K562 (cell line): ENCODE measurements around the gene CPHXL2.

ENCODE experiments used
- CBFB ChIP-seq: sonication (generic); formaldehyde crosslinking; IDR thresholded peaks from 2 replicates; pipeline ENCODE4 v1.4.0; 2020; ENCODE audit warnings: mild to moderate bottlenecking, missing genetic modification reagents
- DNMT1 ChIP-seq: fragments of 450-650 bp; IDR thresholded peaks from 2 replicates; pipeline ENCODE4 v1.6.1; 2016; ENCODE audit warnings: antibody characterized with exemption, mild to moderate bottlenecking
- EP300 ChIP-seq: IDR thresholded peaks from 2 replicates; pipeline ENCODE4 v1.6.1; 2012; ENCODE audit warnings: low read length, improper control_type of control experiment
- ETV1 ChIP-seq: fragments of 450-650 bp; conservative IDR thresholded peaks from 2 replicates; pipeline ENCODE4 v1.6.1; 2016; ENCODE audit warnings: missing genetic modification characterization, control low read depth, low read depth, missing compliant biosample characterization
- FOXP1 ChIP-seq: sonication (generic); formaldehyde crosslinking; IDR thresholded peaks from 2 replicates; pipeline ENCODE4 v1.8.0; 2022; ENCODE audit warnings: mild to moderate bottlenecking, missing genetic modification reagents
- RBBP5 ChIP-seq: fragments of 200-600 bp; sonication (generic); IDR thresholded peaks from 2 replicates; pipeline ENCODE4 v1.6.1; 2012; ENCODE audit warnings: borderline replicate concordance, mild to moderate bottlenecking, low read length, control low read depth, inconsistent platforms; ENCODE audit not compliant: insufficient read depth, poor library complexity, severe bottlenecking
- RBM17 ChIP-seq: fragments of 200-400 bp; formaldehyde crosslinking; IDR thresholded peaks from 2 replicates; pipeline ENCODE4 v1.6.1; 2017; ENCODE audit warnings: low read depth, mild to moderate bottlenecking, low read length, borderline replicate concordance
- SREBF2 ChIP-seq: sonication (generic); formaldehyde crosslinking; IDR thresholded peaks from 2 replicates; pipeline ENCODE4 v1.4.0; 2020; ENCODE audit warnings: mild to moderate bottlenecking, missing genetic modification reagents
- TAF1 ChIP-seq: IDR thresholded peaks from 2 replicates; pipeline ENCODE4 v1.6.1; 2011; ENCODE audit warnings: mild to moderate bottlenecking, low read length, moderate library complexity; ENCODE audit not compliant: insufficient read depth, control insufficient read depth, severe bottlenecking; ENCODE audit errors: extremely low read depth
- ZBTB17 ChIP-seq: fragments of 450-650 bp; formaldehyde crosslinking; IDR thresholded peaks from 2 replicates; pipeline ENCODE4 v1.4.0; 2020; ENCODE audit warnings: mild to moderate bottlenecking
- TF ChIP-seq, protein P1 (sequence below): sonication (generic); formaldehyde crosslinking; IDR thresholded peaks from 2 replicates; pipeline ENCODE4 v1.5.0; 2020; ENCODE audit warnings: missing genetic modification reagents
- TF ChIP-seq, protein P2 (sequence below): sonication (generic); formaldehyde crosslinking; IDR thresholded peaks from 2 replicates; pipeline ENCODE4 v1.9.0; 2022; ENCODE audit warnings: mild to moderate bottlenecking, missing genetic modification reagents
- TF ChIP-seq, protein P3 (sequence below), 2 experiments: fragments of 200-800 bp in 1 of 2; sonication (Bioruptor generic) in 1 of 2; sonication (generic) in 1 of 2; formaldehyde crosslinking in 1 of 2; IDR thresholded peaks in 1 of 2; conservative IDR thresholded peaks in 1 of 2; 2 replicates each; pipeline versions ENCODE4 v1.5.0 to v1.6.1; 2016 to 2020; ENCODE audit warnings: missing compliant biosample characterization in 1 of 2, missing genetic modification characterization in 1 of 2, missing genetic modification reagents in 1 of 2

DNA sequence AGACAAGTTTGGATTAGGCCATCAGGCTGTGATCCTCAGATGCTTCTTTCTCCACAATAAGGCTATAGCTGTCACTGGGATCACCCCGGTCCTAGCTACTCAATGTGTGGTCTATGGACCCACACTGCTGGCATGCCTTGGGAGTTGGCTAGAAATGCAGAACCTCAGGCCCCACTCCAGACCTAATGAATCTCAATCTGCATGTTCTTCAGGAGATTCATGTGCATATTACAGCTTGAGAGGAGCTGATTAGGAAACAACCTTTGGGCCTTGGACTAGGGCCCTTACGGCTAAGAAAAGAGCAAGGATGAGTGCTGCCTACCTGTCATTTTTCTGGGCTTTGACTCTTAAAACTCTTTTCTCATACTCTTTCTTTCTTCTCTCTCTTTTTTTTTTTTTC, 61.2 kb downstream of the CPHXL2 start:
- no peak for TF ChIP-seq ETV1
- TF ChIP-seq, protein P1, sequence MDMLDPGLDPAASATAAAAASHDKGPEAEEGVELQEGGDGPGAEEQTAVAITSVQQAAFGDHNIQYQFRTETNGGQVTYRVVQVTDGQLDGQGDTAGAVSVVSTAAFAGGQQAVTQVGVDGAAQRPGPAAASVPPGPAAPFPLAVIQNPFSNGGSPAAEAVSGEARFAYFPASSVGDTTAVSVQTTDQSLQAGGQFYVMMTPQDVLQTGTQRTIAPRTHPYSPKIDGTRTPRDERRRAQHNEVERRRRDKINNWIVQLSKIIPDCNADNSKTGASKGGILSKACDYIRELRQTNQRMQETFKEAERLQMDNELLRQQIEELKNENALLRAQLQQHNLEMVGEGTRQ = no peak
- TF ChIP-seq TAF1 = no peak
- no peak for TF ChIP-seq RBBP5
- TF ChIP-seq SREBF2 (CRISPR knock-in tag) = no peak
- TF ChIP-seq EP300 = no peak
- TF ChIP-seq DNMT1 = no peak
- TF ChIP-seq, protein P2, sequence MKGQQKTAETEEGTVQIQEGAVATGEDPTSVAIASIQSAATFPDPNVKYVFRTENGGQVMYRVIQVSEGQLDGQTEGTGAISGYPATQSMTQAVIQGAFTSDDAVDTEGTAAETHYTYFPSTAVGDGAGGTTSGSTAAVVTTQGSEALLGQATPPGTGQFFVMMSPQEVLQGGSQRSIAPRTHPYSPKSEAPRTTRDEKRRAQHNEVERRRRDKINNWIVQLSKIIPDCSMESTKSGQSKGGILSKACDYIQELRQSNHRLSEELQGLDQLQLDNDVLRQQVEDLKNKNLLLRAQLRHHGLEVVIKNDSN (CRISPR knock-in tag) = no peak
- no peak for TF ChIP-seq FOXP1 (CRISPR knock-in tag)
- TF ChIP-seq CBFB = no peak
- no peak for TF ChIP-seq ZBTB17 (CRISPR knock-in tag)
- no peak for TF ChIP-seq RBM17
- TF ChIP-seq, protein P3, sequence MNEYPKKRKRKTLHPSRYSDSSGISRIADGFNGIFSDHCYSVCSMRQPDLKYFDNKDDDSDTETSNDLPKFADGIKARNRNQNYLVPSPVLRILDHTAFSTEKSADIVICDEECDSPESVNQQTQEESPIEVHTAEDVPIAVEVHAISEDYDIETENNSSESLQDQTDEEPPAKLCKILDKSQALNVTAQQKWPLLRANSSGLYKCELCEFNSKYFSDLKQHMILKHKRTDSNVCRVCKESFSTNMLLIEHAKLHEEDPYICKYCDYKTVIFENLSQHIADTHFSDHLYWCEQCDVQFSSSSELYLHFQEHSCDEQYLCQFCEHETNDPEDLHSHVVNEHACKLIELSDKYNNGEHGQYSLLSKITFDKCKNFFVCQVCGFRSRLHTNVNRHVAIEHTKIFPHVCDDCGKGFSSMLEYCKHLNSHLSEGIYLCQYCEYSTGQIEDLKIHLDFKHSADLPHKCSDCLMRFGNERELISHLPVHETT (CRISPR knock-in tag; conservative IDR thresholded peaks at IDR 0.05 in 1 of 2, IDR thresholded peaks at IDR 0.05 in 1 of 2) = no peak
